ENCODE data around the gene PACRG.
A peak's percentile ranks its signal among the peaks of the same experiment; 100 is the strongest.

Gene PACRG

DNA sequence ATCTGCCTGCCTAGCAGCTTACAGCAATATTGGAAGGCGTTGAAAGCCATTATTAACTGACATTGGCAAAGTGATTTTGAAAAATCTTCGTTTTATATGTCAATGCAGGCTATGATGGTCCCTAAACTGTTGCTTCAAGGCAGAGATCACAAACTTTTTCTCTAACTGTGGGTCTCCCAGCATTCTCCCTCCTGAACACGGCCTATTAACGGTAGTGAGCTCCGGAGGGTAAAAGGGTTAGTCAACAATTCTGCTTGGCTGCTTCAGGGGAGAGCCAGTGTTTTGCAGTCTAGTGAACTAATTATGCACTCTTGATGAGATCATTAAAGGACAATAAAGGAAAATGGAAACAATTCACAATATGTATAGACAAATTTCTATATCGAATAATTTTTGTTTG lies 424.9 kb downstream of the PACRG start:
- no peak for DNase-seq

DNA sequence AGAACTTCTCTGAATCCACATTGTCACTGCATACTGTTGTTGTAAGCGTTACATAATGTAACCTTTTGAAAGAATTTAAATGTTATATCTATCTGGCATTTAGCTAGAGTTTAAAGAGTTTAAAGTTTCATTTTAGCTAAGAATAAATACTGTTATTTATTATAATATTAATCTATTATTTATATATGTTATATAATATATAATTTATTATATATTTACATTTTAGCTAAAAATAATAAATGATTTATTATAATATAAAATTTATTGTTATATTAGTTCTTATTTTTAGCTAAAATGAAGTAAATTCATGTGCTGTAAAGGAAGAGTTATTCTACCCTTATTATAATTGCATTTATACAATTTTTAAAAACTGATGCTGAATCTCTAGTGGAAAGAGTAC lies 431.3 kb downstream of the PACRG start:
- no peak for DNase-seq

DNA sequence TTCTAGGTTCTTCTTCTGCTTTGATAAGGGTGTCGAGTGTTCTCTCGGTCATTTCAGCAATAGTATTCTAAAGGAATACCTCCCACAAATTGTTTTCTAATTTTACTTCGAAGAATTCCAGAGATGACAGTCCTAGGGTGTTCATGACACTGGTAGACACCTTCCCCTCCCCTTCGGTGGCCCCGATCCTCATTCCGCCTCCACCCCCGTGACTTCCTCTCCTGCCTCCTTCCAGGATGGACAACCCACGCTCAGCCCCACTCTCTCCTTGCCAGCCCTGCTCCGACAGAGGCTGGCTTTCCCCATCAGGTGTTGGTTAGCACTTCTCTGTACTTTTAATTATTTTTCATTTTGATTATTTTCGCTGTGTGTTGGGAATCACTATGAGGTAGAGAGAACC lies 431.9 kb downstream of the PACRG start:
- DNase-seq: no peak

DNA sequence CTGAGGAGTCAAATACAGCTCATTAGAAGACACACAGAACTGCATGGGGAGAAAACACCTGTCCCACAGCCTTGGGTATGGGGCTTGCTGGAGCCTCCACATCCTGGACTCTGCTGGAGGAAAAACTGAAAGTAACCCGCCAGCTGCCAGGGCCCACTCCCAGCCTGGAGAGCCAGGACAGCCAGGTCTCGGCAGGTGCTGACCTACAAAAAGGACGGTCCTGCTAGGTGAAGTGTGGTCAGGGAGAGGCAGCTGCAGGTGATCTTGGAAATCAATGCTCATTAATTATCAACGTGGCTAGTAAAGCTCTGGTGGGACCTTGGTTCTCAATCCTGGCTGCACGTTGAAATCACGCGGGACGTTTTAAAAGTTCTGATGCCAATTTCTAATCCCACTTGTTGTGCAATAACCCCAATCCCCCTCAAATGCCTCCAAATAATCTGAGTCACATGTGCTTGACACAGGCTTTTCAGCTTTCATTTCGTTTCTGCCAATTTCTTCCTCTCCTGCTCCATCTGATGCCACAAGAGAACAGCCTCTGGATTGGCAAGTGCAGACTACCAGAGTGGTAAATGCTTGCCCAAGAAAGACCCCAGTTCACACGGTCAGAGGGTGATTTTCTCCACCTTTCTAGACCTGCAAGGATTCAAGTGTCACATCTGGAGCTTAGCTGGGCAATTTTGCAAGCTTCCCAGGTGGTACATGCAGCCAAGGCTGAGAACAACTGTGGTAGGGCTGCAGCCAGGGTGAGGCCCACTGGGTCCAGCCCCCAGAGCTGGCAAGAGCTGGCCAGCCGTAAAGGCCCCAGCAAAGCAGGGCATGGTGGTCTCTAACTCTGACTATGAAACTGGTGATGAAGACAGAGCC lies 434.5 kb downstream of the PACRG start:
- DNase-seq: no peak

DNA sequence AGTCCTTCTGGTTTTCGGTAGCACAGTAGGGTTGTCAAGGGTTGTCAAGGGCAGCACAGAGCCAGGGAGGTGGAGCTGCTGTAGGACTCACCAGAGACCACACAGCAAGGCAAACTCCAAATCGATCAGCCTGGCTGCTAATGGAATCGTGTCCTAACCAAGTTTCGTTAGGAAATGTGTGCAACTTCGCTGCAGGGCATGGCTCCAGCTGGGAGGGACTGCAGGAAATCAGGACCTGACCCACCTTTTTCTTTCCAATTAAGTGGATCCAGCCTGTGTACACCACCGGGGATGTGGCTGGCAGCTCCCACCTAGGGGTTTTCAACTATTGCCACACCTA lies 435.1 kb downstream of the PACRG start:
- DNase-seq: no peak

DNA sequence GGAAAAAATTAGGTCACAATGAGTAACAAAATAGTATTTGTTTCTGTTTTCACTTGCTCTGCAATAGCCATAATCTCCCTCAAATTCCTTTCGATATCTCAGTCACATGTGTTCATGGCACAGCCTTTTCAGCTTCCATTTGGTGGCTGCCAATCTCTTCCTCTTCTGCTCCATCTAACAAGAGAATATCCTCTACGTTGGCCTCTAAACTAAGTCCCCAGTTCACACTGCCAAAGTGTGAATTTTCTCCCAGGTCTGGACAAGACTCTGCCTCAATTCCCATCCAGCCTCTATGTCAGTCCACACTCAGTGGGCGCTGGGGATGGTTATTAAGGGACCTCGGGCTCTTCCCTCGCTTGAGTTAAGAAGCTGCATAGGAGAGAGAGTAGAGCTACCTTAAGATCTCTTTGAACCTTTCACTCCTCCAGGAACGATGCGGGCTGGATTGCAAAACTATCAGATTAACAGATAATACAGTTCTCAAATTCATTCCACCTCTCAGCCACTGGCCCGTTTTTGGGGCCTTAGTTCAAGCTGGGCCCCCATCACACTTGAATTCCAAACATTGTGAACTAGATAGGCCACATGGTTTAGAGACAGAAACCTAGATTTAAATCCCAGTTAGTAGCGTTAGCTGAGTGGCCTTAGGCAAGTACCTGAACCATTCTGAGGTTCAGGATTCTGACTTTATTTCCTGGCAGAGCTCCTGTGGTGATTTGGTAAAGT lies 436.6 kb downstream of the PACRG start:
- no peak for DNase-seq

DNA sequence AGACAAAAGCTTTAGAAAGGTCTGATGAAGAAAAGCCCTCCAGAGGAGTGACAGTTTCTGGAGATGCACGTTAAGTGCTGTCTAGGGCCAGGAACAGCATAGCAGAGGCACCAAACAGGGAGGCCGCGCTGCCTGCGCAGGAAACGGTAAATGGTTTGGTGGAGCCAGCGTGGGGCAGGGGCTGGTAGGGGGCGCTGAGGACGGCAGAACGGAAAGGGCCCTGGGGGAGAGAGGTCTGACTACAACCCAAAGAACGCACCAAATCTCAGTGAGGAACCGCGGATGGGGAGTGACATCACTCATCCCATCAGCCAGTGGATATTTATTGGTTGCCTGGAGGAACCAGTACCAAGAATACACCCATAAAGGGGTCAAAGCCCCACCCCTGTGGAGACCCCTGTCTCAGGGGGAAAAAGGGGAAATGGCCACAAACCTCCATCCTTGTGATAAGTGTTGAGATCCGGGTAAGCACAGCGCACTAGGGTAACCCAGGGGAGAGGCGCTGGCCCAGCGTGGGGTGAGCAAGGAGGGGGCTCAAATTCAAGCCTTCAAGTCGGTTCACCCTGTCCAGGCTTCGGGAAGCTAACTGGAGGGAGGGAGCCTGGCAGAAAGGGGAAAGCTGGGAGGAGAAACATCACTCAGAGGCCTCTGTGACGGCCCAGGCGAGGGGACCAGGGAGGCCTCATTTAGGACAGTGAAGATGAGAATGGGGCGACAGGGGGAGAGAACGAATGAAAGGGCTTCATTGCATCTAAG lies 437.6 kb downstream of the PACRG start:
- no peak for DNase-seq

DNA sequence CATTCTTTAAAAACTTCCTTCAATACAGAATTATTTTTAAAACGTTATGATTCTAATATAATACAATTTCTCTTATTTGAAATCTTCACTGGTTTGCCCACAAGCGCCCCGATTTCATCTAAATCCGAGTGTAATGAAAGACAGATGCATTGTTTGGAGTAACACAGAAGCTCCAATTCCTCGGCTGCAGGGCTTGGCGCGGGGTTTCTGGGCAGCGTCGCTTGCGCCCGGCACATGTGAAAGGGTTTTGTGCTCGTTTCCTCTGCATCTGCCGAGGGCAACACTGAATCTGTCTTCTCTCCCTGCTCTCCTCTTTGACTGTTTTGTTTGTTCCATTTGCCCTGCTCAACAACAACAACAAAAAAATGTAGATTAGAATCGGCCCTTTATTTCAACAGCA lies 438.1 kb downstream of the PACRG start:
- DNase-seq: no peak

DNA sequence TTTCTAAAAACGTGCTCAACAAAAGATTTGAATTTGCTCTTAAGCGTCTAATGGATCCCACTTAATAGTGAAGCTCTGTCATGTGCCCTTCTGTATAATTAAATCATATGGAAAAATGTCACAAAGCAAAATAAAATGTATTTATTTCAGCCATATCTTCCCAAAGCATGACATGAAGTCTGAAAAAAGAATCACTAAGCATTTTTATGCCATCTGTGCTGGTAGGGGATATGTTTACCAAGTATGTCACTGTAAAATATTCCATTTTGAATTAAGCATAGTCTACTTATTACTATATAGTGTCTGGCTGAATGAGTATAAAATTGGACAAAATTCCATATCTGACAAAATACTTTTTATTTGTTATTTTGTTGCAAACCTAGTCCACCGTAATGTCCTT lies 438.7 kb downstream of the PACRG start:
- no peak for DNase-seq

DNA sequence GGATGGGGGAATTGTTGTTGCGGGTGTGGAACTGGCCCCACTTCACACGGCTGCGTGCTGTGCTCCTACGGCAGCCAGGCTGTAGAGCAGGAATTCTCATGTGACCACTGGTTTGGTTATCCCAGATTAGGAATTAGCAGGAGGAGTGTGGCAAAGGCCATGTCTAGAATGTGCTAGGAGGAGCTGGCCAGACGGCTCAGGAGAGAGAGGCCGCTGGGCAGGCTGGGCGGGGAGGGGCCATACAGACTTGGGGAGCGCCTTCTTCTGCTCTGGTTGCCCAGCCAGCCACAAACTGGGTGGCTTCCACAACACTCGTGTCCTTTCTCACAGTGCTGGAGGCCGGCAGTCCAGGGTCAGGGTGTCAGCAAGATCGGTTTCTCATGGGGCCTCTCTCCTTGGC lies 441.7 kb downstream of the PACRG start:
- DNase-seq: no peak

DNA sequence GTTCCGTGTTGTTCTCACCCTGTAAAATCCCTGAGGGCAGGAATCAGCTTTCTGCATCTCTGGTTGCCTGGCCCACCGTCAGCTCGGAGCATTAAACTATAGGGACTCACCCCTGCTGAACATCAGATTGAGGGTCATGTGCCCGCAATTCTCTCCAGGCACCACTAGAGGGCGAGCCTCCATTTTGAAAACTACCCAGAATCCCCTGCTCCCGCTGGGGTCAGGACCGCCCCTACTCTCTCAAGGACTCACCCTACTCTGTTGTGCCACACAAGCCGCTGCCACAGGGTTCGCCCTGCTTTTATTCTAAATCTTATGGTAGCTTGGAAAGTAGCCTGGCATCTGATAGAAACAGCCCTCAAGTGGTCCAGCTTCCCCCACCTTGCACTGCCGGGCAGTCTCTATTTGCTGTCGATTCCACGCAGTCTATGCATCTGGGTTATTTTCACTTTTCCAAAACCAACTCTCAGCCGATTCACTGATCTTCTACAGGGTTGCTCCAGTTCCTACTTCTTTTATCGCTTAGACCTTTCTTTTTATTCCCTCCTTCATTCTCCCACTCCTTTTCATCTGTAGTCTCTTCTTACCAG lies 442.6 kb downstream of the PACRG start:
- DNase-seq: peak; percentile 35

DNA sequence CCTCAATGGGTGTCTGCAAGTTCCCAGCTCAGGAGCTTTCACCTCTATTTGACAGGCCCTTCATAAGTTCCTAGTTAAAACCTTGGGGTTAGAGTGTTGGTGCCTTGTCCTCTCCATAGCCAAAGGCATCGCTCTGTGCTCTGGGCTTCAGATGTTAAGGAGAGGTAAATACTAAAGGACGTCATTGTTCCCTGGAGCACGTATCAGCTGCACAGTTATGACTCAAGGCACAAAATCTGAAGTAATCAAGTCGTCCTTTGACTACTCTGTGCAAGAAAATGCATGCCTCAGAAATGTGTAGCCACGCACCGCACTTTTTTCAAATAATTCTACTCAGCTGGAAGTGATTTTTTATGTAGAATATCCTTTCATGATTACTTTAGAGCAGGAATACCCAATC lies 446.0 kb downstream of the PACRG start:
- DNase-seq: no peak

DNA sequence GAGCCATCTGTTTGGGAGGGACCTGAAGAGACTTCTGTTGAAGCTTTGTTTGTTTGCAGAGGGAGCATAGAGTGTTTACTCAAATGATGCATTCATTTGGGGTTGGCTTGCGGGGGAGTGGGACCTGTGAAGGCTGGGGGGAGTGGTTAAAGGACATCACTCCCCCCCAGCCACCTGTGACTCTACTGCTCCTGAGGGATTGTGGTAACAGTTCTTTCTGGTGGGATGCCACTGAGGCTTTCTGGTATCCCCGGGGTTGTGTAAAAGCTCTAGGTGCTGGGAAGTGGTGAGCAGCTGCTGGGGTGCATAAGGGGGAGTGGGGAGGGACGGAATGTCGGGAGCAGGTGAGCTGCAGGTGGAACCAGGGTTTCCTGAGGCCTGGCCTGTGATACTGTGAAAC lies 447.5 kb downstream of the PACRG start:
- no peak for DNase-seq

DNA sequence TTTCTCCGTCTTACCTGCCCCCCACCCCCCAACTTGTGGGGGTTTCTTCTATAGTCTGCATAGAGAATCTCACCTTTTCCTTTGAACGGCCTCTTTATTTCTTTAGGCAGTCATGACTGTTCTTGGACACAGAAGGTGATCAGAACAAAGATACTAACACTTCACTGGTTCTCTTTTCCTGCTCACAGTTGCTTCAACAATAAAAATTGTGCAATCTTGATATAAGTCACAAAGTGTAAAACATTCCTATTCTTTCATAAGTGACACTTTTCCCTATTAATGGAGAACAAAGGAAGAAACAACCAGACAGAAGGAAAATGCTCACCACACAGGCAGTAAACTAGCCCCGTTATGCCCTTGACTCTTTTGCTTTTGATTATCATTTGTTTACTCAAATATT lies 448.3 kb downstream of the PACRG start:
- no peak for DNase-seq

DNA sequence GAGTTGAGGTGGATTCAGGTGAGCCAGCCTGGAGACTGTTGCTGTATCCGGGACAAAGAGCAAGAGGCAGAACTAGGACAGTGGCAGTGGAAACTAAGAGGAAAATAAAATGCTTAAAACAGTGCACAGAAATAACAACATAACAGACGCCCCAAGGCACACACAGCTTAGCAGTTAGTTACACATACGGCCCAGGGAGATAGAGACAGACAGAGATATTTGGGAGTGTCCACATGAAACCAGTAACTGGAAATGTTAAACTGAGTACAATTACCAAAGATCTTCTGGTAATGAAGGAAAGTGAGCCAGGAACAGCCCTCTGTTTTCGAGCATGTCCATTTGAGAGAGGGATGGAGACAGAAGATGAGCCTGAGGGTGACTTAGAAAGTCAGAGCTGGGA lies 449.2 kb downstream of the PACRG start:
- no peak for DNase-seq

DNA sequence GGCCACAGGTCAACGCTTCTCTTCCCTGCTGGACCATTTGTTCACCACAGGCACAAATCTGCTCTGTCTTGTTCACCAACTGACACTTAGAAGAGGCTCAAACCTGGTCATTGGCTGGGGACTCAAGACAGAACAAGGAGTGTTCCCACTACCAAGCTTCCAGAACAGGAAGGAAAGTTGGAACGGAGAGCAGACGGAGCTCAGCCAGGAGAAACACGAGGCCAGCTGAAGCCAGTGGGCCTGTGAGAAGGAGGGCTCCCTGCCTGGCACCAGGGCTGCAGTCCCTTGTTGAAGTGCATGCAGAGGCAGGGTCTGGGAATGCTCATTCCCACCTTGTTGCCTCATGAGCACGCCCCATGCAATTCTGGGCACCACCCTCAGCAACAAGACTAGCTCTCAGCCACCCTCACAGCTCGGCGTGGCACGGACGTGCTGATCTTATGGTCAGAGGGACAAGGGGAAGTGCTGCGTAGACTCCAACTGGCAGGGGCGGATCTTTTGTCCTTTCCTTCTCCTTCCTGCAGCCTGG lies 450.2 kb downstream of the PACRG start:
- DNase-seq: no peak

DNA sequence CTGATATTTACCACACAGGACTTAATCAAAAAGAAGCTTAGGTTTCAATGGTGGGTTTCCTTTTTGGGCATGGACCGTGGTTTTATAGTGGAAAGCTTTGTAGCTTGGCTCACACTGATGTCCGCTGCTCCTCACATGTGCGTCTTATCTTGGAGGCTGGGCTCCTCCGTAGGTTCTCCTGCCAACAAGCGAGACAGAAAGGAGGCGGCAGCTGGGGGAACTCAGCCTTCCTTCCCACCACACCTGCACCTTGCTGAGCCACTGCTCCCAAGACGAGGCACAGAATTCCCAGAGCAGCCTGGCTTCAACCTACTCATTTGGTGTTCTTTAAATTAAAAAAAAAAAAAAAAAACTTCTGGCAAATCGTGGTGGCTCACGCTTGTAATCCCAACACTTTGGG lies 451.3 kb downstream of the PACRG start:
- no peak for DNase-seq

DNA sequence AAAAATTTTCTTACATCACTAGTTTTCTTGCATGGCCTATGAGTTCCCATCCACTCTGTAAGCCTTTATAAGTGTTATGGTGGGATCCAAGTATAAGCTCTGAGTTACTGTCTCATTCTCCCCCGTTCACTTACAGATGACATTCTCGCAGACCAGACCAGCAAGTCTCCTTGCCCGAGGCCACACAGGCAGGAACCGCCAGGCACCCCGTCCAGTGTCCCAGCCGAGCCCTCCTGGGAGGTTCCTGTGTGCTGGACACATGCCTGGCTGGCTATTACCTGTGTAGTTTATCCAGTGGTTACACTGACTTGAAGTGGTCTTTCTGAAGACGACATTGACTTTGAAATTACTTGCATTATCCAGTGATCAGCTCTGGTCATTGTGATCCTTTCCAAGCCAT lies 451.9 kb downstream of the PACRG start:
- DNase-seq: no peak

DNA sequence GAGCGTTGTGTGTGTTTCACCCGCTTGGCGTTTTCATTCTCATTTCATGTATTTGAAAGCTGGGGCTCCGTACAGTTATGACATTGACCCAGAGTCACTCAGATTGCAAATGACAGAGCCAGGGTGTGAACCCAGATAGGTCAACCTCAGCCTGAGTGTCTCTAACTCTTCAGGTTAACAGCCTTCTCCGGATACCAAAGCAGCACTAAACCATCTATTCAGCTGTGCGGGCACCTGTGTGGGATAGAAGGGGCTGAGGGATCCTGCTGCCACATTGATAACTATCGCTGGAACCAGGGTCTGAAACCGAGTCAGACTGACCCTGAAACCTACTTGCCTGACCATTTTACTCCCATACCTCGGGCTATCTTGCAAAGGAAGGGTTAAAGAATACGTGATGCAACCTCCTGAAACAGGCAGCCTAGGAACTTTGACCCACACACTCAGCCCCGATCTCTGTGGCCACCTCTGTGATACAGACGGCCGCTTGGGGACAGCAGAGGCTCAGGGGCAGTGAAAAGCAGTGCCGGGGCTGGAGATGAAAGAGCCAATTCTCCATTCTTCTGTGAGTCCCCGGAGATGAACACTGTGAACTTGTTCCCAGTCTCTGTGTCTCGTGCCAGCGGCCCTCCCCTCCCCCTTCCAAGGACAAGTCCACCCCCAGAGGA lies 453.2 kb downstream of the PACRG start:
- no peak for DNase-seq

DNA sequence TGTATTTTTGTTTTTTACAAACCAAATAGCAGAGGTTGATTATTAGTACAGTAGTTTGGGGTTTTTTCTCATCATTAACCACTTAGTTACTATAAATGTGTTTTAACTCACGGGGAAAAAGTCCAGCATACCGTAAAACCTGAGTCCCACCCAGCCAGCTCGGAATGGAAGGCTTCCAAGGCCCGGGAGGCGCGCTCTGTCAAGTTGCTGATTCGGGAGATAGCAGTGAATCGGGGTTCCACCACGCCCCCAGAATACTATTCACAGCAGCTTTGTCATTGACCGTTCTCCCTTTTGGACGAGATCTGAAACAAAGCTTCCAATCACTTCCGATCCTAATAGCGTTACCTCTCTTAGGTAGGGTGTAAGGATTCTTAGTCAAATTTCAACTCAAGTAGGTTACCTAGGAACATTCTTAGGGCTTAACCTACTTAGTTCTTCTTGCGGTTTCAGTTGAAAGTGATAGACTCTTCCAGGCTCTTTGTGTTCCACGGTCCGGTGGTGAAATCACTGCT lies 453.9 kb downstream of the PACRG start:
- no peak for DNase-seq

DNA sequence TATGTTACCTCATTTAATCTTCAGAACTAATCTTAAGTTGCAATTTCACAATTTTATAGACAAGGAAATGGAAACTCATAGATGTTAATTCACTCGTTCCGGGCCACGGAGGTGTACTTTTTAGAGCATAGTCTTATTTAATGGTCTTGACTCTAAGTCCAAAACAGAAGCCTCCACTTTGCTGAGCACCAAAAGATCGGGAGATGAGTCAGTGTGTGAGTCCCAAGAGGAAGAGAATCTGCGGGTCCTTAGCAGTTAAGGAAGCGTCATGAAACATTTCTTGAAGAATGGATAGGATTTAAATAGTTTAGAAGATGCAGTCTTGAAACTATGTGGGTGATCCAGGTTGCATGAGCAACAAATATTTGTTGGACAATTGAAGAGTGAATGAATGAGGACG lies 454.9 kb downstream of the PACRG start:
- DNase-seq: no peak

DNA sequence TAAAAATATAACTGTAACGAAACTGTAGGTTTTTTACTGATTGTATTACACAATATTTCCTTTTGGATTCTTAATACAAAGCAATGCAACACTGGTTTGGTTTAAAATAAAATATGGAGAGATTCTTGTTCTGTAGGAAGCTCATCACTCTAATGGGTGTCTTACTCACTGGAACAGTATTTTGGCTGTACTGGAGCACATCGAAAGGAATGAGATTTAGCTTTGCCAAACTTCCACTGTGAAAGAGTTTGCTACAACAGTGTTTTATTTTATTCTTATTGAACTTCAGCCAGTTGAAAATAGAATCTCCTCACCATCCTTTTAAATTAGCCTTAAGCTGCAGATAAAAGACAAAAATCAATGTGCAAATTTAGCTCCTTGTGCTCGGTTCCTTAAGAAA lies 456.0 kb downstream of the PACRG start:
- DNase-seq: no peak

DNA sequence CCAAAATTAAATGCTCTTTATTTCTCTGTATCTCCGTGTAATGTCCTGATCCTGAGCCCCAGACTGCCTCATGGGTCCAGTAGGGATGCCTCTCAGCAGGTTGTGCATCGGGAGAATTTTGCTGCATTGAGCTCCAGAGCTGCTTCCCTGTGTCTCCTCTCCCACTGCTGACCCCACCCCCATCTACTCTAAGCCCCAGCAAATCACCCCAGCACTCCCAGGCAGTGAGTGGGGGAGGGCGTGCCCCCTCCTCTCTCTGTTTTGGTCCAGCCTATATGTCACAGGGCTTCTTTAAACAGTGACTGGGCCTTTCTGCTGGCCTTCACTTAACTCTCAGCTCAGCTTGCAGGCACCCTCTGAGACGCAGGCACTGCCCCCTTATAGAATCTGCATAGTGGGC lies 458.0 kb downstream of the PACRG start:
- no peak for DNase-seq

All from activated CD4-positive, alpha-beta T cell treated with anti-CD3 and anti-CD28 coated beads, Interleukin-2, amount 50 U/mL, for 16 hours (primary cell).